Neuronal stem cell (in vitro differentiated cells): ENCODE results near the gene MTX2.

Source experiments
- DNase-seq: peaks from one replicate; pipeline ENCODE4 v3.0.0-alpha.2; 2013; ENCODE audit warnings: low spot score
- H2AFZ ChIP-seq: one replicate; pipeline ENCODE4 v1.6.1; 2013; ENCODE audit warnings: mild to moderate bottlenecking, low read length, inconsistent platforms
- H2AK5ac ChIP-seq: 2 replicates; pipeline ENCODE4 v1.6.1; 2013; ENCODE audit warnings: low read depth, mild to moderate bottlenecking, inconsistent platforms, low read length, moderate library complexity, mixed read lengths
- H2BK120ac ChIP-seq: 2 replicates; pipeline ENCODE4 v1.6.1; 2013; ENCODE audit warnings: low read depth, mild to moderate bottlenecking, inconsistent platforms, low read length, moderate library complexity, mixed read lengths
- H2BK12ac ChIP-seq: one replicate; pipeline ENCODE4 v1.6.1; 2013; ENCODE audit warnings: low read length, inconsistent platforms
- H2BK15ac ChIP-seq: 2 replicates; pipeline ENCODE4 v1.6.1; 2013; ENCODE audit warnings: mild to moderate bottlenecking, low read length, inconsistent platforms, mixed read lengths
- H2BK5ac ChIP-seq: one replicate; pipeline ENCODE4 v1.6.1; 2013; ENCODE audit warnings: inconsistent platforms, mild to moderate bottlenecking, low read length, moderate library complexity
- H3K14ac ChIP-seq: one replicate; pipeline ENCODE4 v1.6.1; 2013; ENCODE audit warnings: low read length, inconsistent platforms
- H3K18ac ChIP-seq: 2 replicates; pipeline ENCODE4 v1.6.1; 2013; ENCODE audit warnings: low read length, inconsistent platforms
- H3K23ac ChIP-seq: 2 replicates; pipeline ENCODE4 v1.6.1; 2013; ENCODE audit warnings: low read depth, mild to moderate bottlenecking, mixed read lengths, low read length, inconsistent platforms; ENCODE audit not compliant: poor library complexity
- H3K27ac ChIP-seq: replicated peaks from 3 replicates; pipeline ENCODE4 v1.5.1; 2013; ENCODE audit warnings: low read length, inconsistent platforms
- H3K27me3 ChIP-seq, 3 experiments: 2 replicates each; pipeline ENCODE4 v1.6.1; 2013; ENCODE audit warnings: low read length in 3 of 3, mild to moderate bottlenecking in 2 of 3, inconsistent platforms in 1 of 3, low read depth in 1 of 3, mixed read lengths in 1 of 3, moderate library complexity in 1 of 3; ENCODE audit not compliant: control insufficient read depth in 3 of 3, insufficient read depth in 3 of 3
- H3K36me3 ChIP-seq, 2 donors: replicated peaks in 1 of 2; 2 replicates each; pipeline ENCODE4 v1.6.1; 2013; ENCODE audit warnings: low read length in 2 of 2; ENCODE audit not compliant: control insufficient read depth in 2 of 2, insufficient read depth in 2 of 2
- H3K4ac ChIP-seq: 2 replicates; pipeline ENCODE4 v1.6.1; 2013; ENCODE audit warnings: inconsistent platforms, mild to moderate bottlenecking, low read length, moderate library complexity
- H3K4me1 ChIP-seq, 2 donors: 1 replicate in 1 of 2; 2 replicates in 1 of 2; pipeline ENCODE4 v1.6.1; 2013; ENCODE audit warnings: low read length in 2 of 2, low read depth in 1 of 2; ENCODE audit not compliant: control insufficient read depth in 2 of 2, insufficient read depth in 1 of 2
- H3K4me2 ChIP-seq: one replicate; pipeline ENCODE4 v1.6.1; 2013; ENCODE audit warnings: mild to moderate bottlenecking, low read length, inconsistent platforms; ENCODE audit not compliant: insufficient read depth, poor library complexity, severe bottlenecking
- H3K4me3 ChIP-seq, 2 donors: 2 replicates each; pipeline ENCODE4 v1.5.1; 2013; ENCODE audit warnings: low read length in 2 of 2, mild to moderate bottlenecking in 2 of 2, inconsistent platforms in 1 of 2, moderate library complexity in 1 of 2
- H3K79me1 ChIP-seq: one replicate; pipeline ENCODE4 v1.6.1; 2013; ENCODE audit warnings: low read depth, mild to moderate bottlenecking, inconsistent platforms, low read length, moderate library complexity
- H3K9ac ChIP-seq: one replicate; pipeline ENCODE4 v1.6.1; 2013; ENCODE audit warnings: mild to moderate bottlenecking, low read depth, low read length, inconsistent platforms; ENCODE audit not compliant: poor library complexity
- H3K9me3 ChIP-seq, 2 donors: replicated peaks in 1 of 2; 2 replicates each; pipeline versions ENCODE3 to v1.6.1; 2013; ENCODE audit warnings: low read length in 2 of 2, mild to moderate bottlenecking in 2 of 2, inconsistent platforms in 1 of 2, low read depth in 1 of 2, mixed read lengths in 1 of 2, moderate library complexity in 1 of 2; ENCODE audit not compliant: control insufficient read depth in 2 of 2, insufficient read depth in 1 of 2
- H4K8ac ChIP-seq: one replicate; pipeline ENCODE4 v1.6.1; 2013; ENCODE audit warnings: low read depth, mild to moderate bottlenecking, inconsistent platforms, low read length, moderate library complexity
- H4K91ac ChIP-seq: one replicate; pipeline ENCODE4 v1.6.1; 2013; ENCODE audit warnings: low read length, low read depth, mild to moderate bottlenecking, inconsistent platforms; ENCODE audit not compliant: poor library complexity
- WGBS, 2 donors: extraction: QIAGEN DNeasy Blood & Tissue Kit; methylation state at CpG; one replicate each; pipeline ENCODE4 v1.1.7; 2013; ENCODE audit warnings: missing lambda C conversion rate in 2 of 2, mixed read lengths in 1 of 2; ENCODE audit not compliant: insufficient read length in 2 of 2, insufficient replicate concordance in 1 of 2; ENCODE audit errors: extremely low coverage in 2 of 2; 5-methylcytosine and 5-hydroxymethylcytosine counted together

The MTX2 gene

GRCh38 chr2:176284461-176285049 is 15.3 kb downstream of the MTX2 start:
- no peak overlapping the region for H3K27ac ChIP-seq
- no peak overlapping the region for H3K4me2 ChIP-seq
- H3K14ac ChIP-seq, result no peak overlapping the region
- no peaks in the 10 kb centered on the region for H3K36me3 ChIP-seq
- no peak overlapping the region for H3K4ac ChIP-seq
- no peak for DNase-seq
- H2AFZ ChIP-seq, result no peak overlapping the region
- no peak overlapping the region for H3K4me3 ChIP-seq
- no peaks in the 10 kb centered on the region for H3K79me1 ChIP-seq
- H3K9ac ChIP-seq, result no peak overlapping the region
- WGBS, 2 donors, result no CpG with 5 or more reads among the region's 1 CpG
- H3K4me1 ChIP-seq, result no peaks in the 10 kb centered on the region
- no peak overlapping the region for H2BK15ac ChIP-seq
- H2BK12ac ChIP-seq, result no peak overlapping the region
- no peaks in the 10 kb centered on the region for H3K27me3 ChIP-seq
- no peak overlapping the region for H2AK5ac ChIP-seq
- no peak overlapping the region for H3K18ac ChIP-seq
- no peak overlapping the region for H4K8ac ChIP-seq
- H3K9me3 ChIP-seq, result no peaks in the 10 kb centered on the region
- H2BK5ac ChIP-seq, result no peak overlapping the region
- no peak overlapping the region for H2BK120ac ChIP-seq
- H4K91ac ChIP-seq, result no peak overlapping the region
- no peak overlapping the region for H3K23ac ChIP-seq

GRCh38 chr2:176285321-176285720 is 16.1 kb downstream of the MTX2 start:
- no peak overlapping the region for H2BK5ac ChIP-seq
- no peak overlapping the region for H2AFZ ChIP-seq
- no peak overlapping the region for H4K91ac ChIP-seq
- no peaks in the 10 kb centered on the region for H3K4me1 ChIP-seq
- H4K8ac ChIP-seq, result no peak overlapping the region
- H3K27me3 ChIP-seq, result no peaks in the 10 kb centered on the region
- no peak overlapping the region for H3K4ac ChIP-seq
- H3K4me3 ChIP-seq, result no peak overlapping the region
- no peaks in the 10 kb centered on the region for H3K36me3 ChIP-seq
- no peak overlapping the region for H3K23ac ChIP-seq
- no peaks in the 10 kb centered on the region for H3K9me3 ChIP-seq
- no peaks in the 10 kb centered on the region for H3K79me1 ChIP-seq
- no peak overlapping the region for H2BK12ac ChIP-seq
- no peak overlapping the region for H3K4me2 ChIP-seq
- H2BK15ac ChIP-seq, result no peak overlapping the region
- H2AK5ac ChIP-seq, result no peak overlapping the region
- H3K14ac ChIP-seq, result no peak overlapping the region
- H2BK120ac ChIP-seq, result no peak overlapping the region
- no peak for DNase-seq
- H3K18ac ChIP-seq, result no peak overlapping the region
- no peak overlapping the region for H3K27ac ChIP-seq
- no peak overlapping the region for H3K9ac ChIP-seq

- no peak overlapping the region for H3K4ac ChIP-seq
- H3K14ac ChIP-seq, result no peak overlapping the region
- no peak overlapping the region for H3K23ac ChIP-seq
- H2BK5ac ChIP-seq, result no peak overlapping the region
- H3K4me1 ChIP-seq, result no peaks in the 10 kb centered on the region
- no peaks in the 10 kb centered on the region for H3K27me3 ChIP-seq
- no peak overlapping the region for H4K8ac ChIP-seq
- no peak overlapping the region for H3K4me2 ChIP-seq
- H2BK15ac ChIP-seq, result no peak overlapping the region
- H2AFZ ChIP-seq, result no peak overlapping the region
- H3K18ac ChIP-seq, result no peak overlapping the region
- no peak overlapping the region for H2AK5ac ChIP-seq
- no peak for DNase-seq
- WGBS, 2 donors, result no CpG with 5 or more reads among the region's 4 CpGs
- no peak overlapping the region for H3K4me3 ChIP-seq
- H4K91ac ChIP-seq, result no peak overlapping the region
- peaks cover 2% of the 10 kb centered on the region for H3K79me1 ChIP-seq
- no peaks in the 10 kb centered on the region for H3K36me3 ChIP-seq
- H3K9ac ChIP-seq, result no peak overlapping the region
- no peak overlapping the region for H2BK12ac ChIP-seq
- H3K27ac ChIP-seq, result no peak overlapping the region
- no peaks in the 10 kb centered on the region for H3K9me3 ChIP-seq
- no peak overlapping the region for H2BK120ac ChIP-seq
These were observed 22.1 kb downstream of the MTX2 start for GRCh38 chr2:176291335-176291734.

- no peak overlapping the region for H2BK15ac ChIP-seq
- no peak overlapping the region for H4K91ac ChIP-seq
- H2AK5ac ChIP-seq, result no peak overlapping the region
- DNase-seq, result no peak
- H3K9me3 ChIP-seq, result no peaks in the 10 kb centered on the region
- no peak overlapping the region for H2BK120ac ChIP-seq
- peaks cover 2% of the 10 kb centered on the region for H3K79me1 ChIP-seq
- H3K14ac ChIP-seq, result no peak overlapping the region
- H2BK12ac ChIP-seq, result no peak overlapping the region
- H3K4me1 ChIP-seq, result no peaks in the 10 kb centered on the region
- no peak overlapping the region for H3K4me3 ChIP-seq
- no peak overlapping the region for H2AFZ ChIP-seq
- H3K4ac ChIP-seq, result no peak overlapping the region
- H4K8ac ChIP-seq, result no peak overlapping the region
- no peak overlapping the region for H3K9ac ChIP-seq
- H2BK5ac ChIP-seq, result no peak overlapping the region
- H3K27me3 ChIP-seq, result no peaks in the 10 kb centered on the region
- H3K18ac ChIP-seq, result no peak overlapping the region
- no peak overlapping the region for H3K4me2 ChIP-seq
- no peak overlapping the region for H3K27ac ChIP-seq
- no peak overlapping the region for H3K23ac ChIP-seq
- no peaks in the 10 kb centered on the region for H3K36me3 ChIP-seq
These were observed 22.6 kb downstream of the MTX2 start for GRCh38 chr2:176291809-176292283.
